HUDEP-2 (cell line): Measurements from ENCODE around the gene MORN4.

Experiments
- DNase-seq, 76 experiments: peaks; one replicate each; lab custom pipeline; 2025; ENCODE audit not compliant: unreplicated experiment in 76 of 76; lab: John Stamatoyannopoulos, UW

Gene MORN4

DNA sequence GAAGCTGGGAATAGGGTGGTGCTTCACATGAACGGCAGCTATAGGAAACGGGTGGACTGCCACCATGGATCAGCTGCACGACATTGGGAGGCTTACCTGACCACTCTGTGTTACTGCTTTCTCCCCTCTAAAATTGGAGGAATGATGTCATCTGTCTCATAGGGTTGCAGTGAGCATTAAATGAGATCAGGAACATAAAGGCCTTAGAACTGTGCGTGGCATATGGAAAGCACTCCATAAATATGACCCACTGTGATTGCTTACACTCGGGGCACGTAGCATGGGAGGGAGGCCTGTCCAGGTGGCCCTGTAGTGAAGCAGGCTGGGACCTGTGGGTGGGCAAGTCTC is 34.1 kb downstream of the MORN4 start:
- DNase-seq, result no peak

DNA sequence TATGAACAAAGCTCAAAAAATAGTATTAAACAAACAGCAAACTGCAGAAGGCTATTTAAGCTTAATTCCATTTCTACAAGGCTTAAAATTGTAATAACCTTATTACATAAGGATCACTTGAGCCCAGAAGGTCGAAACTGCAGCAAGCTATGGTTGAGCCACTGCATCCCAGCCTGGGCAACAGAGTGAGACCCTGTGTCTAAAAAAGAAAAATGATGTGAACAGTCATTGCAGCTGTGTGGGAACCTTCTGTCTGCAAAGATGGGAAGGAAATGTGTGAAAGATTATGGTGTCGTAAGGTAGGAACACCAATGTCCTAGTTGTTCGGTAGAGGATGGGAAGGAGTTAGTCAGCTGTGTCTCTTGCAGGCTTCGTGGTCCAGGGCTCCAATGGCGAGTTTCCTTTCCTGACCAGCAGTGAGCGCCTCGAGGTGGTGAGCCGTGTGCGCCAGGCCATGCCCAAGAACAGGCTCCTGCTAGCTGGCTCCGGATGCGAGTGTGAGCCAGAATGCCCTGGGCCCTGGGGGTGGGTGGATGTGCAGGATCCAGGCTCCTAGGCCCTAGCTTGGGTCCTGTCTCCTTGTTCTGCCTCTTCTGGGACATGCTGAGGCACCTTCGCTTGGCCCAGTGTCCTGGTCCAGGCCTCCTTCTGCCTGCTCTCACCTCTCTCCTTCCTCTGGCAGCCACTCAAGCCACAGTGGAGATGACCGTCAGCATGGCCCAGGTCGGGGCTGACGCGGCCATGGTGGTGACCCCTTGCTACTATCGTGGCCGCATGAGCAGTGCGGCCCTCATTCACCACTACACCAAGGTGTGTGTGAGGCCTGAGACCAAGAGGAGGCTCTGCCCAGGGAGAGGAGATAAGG is 34.7 kb downstream of the MORN4 start:
- DNase-seq, result no peak

DNA sequence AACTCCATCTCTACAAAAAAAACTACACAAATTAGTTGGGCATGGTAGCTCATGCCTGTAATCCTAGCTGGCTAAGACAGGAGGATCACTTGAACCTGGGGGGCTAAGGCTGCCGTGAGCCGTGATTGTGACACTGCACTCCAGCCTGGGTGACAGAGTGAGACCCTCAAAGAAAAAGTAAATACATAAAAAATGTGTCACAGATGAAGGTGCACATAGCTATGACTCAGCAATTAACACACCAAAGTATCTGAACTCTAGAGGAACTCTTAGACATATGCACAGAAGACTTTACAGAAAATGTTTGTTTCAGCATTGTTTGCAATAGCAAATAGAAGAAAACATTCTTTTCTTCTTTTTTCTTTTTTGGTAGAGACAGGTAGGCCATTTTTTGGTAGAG is 35.5 kb downstream of the MORN4 start:
- no peak for DNase-seq

DNA sequence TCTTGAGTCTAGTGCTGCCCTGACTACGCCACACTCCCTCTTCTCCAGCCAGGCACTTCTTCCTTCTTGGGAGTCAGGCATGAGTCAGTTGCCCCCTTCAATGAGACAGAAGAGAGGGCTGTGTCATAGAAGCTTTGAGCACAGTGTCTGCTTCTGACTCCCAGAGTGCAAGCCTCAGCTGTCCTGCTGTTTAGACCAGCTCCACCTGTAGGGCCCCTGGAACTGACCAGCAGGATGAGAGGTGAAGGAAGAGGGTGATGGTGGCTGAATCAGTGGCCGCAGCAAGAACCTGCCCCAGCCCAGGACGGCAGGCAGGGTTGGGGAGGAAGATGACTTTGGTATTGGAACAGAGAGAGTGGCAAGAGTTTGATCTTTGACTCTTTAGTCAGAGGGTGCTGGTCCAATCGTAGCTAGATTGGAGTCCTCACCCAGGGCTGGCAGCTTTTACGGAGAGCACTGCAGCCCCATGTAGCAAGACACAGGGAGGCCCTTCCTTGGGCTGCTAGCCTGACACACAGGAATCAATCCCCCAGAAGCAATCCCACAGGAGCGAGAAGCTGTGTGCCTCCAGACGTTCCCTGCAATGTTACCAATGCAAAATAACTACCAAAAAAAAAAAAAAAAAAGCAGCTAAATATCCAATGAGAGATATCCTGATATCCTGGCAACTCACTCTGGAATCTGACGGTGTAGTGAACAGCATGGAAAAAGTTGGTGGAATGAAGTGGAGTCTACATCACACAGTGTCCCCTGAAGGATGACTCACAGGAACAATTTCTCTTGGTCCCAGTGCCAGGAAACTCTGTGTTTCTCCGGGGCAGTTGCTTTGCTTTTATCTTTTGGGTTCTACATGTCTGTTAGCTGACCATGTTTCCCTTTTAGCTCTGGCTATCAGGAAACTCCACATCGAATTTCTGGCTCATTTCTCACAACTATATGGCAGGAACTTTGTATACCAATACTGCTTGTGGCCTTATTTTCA is 36.9 kb downstream of the MORN4 start:
- peak in 41 of 76 experiments; percentile 4 to 71 (median 27) for DNase-seq

DNA sequence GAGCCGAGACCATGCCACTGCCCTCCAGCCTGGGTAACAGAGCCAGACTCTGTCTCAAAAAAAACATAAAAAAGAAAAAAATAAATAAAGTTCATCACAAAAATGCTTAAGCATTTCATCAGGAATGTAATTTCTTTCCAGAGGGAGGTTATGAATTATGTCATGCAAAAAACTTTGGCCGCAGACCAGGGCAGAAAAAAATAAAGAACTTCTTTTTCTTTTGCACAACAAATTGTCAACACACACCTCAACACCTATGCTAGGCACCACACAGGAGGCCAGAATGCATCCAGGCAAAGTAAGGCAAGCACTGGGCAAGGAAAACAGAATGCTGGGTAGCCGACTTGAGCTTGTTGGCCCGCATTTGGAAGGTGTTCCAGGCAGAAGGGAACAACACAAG is 39.9 kb downstream of the MORN4 start:
- no peak for DNase-seq

DNA sequence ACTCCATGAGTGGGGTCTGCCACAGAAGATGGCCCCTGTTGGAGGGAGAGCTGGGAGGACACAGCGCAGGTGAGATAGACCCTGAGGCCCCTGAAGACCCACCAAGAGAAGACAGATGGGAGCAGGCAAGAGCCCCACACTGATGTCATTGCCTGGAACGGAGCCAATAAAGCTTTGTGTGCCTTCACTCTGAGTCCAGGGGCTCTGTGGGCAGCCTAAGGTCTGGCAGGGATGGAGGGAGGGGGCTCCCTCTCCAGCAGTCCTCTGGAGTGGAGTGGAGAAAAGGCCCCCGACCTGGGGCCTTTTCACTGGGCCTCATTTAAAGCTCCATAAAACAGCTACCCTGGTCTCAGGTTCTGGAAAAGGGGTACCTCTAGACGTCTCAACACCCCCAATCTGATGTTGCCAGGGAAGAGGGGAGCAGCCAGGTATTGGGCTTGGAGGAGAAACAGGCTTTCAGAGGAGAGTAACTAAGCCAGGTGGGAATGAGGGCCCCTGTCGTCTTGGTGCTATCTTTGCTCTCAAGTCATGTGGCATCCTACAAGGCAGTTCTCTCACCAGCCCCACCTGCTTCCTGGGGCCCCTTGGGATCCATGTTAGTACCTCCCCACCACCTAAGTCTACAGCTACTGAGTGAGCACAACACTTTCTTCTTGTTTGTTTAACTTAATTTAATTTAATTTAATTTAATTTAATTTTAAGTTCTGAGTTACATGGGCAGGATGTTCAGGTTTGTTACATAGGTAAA is 42.4 kb downstream of the MORN4 start:
- no peak for DNase-seq

DNA sequence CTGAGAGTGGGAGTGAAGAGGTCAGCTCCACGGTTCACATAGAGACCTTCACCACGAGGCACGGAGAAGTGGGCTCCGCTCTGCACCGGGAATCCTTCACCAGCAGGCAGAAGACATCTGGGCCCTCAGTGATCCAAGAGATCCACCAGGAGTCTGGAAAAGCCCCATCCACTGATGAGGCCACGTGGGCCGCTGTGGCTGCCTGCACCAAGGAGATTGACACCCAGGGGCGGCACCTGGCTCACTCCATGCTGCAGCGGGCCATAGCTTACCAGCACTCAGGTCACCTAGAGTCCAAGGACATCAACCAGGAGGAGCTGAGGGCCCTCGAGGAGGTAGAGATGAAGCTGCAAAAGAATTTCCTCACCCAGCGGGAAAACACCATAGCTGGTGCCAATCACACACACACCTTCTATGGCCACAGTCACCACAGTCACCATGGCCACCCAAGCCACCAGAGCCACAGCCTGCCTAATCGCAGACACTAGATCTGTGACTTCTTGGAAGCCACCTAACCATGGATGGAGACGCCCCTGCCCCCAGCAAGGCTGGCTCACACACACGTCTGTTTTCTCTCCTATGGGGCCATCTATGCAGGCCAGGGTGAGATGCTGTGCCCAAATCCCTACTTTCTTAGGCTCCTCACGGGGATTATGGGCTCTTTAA is 43.1 kb downstream of the MORN4 start:
- no peak for DNase-seq

DNA sequence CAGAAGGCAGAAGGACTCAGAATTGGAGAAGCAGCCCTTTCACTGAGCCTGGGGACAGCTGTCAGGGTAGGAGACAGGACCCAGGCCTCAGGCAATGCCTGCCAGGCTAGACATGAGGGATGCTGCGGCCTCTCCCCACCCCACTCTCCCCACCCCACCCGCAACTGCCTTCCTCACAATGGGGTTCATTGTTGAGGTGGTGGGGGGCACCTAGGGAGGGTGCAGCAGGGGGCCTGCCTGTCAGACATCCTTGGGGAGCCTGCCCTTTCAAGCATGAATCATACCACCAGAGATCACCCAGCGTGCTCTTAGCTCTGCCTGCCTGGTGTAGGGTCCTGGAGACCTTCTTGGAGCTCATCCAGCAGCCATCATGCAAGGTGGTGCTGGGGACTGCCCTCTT is 43.8 kb downstream of the MORN4 start, which contains the start of gene C10orf62:
C10orf62 (plus strand) TSS at position 243 of the 400 bp plus-strand sequence. CDS start 177 bp downstream, outside the sequence.
- DNase-seq, result no peak

DNA sequence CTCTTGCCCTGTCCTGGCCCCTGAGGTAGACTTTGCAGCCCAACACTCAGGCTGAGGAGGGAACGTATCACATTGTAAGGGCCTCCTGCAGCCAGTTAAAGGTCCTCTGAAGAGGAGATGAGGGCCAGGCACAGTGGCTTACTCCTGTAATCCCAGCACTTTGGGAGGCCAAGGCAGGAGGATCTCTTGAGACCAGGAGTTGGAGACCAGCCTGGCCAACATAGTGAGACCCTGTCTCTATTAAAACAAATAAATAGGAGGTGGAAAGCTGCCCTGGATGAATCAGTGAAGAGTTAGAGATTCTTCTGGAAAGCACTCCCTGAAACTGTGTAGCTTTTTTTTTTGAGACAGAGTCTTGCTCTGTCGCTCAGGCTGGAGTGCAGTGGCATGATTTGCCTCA is 46.1 kb downstream of the MORN4 start:
- DNase-seq, result no peak

DNA sequence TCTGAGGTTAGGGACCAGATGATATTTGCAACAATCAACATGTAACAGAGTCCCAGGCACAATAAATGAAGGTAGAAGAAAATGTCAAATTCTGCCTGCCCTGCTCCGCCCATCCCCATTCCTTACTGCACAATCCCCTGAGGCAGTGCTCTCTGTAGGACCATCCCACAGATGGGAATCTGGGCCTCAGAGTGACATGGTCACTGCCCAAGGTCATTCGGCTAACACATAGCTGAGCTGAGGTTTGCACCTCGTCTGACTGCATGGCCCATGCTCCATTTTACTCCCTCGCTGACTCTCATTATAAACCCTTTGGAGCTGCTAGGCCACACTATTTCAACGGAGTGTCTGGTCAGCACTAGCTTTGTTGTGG is 47.9 kb downstream of the MORN4 start:
- no peak for DNase-seq

DNA sequence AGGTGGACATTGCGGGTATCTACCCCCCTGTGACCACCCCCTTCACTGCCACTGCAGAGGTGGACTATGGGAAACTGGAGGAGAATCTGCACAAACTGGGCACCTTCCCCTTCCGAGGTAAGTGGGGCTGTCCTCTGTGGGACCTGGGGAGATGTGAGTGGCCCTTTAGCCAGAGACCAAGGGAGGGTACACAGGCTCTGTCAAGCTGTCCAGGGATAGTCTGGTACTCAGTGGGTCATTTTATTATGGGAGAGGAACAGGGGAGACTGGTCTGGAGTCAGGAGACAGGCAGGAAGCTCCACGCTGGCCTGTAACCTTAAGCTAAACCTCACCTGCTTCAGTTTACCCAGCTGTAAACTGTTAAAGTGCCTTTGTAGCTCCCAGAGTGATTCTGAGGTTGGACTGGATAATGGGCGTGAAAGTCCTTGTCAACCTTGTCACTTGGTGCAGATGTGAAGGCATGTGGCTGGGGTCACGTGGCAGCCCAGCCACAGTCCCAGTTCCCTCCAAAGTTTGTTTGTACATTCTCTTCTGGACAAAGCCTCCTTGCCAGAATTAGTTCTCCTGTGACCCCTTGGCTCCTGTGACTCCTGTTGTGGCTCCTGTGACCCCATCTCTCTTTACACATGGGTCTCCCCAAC is 48.4 kb downstream of the MORN4 start:
- no peak for DNase-seq

DNA sequence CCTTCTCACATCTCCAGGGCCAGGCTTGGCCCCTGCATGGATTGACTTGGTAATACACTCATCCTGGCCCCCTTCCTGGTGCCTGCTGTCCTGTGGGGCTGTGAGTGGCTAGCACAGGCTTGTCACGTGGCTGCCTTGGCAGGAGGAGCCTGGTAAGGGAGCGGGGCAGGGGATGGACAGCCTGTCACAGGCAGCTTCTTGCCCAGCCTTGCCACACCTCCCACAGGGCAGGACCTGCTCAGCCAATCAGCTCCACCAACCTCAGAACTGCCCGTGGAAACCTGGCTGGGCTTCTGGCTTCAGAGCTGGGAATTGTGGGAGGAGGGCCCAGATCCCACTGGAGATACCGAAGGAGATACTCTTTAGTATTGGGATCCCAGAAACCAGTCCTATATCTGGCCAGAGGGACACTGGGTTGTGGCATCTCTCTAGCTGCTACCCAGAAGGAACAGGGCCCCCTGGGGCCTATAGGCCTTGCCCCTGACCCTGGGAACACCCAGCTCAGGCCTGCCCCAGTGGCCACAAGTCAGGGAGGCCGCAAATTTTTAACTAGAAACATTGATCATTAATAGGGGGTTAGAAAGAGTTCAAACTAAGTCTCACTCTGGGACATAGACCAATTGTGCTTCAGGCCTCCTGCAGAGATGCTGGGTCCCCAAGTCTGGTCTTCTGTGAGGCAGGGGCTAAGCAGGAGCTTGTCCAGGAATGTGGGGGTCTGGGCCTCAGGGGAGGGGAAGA is 49.1 kb downstream of the MORN4 start, which contains the start of gene HOGA1:
HOGA1 (plus strand) TSS at position 330 of the 738 bp plus-strand sequence; CDS start at position 645, 315 bp downstream.
- peak in 70 of 76 experiments; percentile 4 to 83 (median 66) for DNase-seq

DNA sequence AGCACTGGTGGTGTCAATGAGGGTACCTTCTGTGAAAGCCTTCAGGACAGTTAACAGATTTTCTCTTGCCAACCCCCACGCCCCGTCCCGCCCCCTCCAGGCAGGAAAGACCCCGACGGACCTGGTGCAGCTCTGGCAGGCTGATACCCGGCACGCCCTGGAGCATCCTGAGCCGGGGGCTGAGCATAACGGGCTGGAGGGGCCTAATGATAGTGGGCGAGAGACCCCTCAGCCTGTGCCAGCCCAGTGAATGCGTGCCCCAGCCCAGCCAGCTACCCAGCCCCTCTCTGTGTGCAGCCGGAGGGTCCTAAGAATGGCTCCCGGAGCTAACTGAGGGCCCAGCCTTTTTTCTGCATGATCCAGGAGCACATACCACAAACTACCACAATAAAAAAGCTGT is 49.8 kb downstream of the MORN4 start:
- DNase-seq, result no peak

DNA sequence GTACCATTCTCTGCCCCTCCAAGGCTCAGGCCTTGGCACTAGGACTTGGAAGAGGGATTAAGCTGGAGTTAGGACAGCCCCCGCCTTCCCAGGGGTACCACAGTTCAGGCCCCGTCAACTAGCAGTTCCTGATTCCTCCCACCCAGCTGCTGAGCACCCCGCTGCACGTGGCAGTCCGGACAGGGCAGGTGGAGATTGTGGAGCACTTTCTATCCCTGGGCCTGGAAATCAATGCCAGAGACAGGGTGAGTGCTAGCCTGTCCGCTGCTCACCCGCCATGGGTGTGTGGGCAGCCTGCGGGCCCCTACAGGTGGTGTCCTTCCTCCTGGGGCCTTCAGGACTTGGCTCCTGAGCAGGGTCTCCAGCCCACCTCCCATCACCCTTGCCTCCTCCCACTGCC is 51.1 kb downstream of the MORN4 start:
- DNase-seq, result no peak

DNA sequence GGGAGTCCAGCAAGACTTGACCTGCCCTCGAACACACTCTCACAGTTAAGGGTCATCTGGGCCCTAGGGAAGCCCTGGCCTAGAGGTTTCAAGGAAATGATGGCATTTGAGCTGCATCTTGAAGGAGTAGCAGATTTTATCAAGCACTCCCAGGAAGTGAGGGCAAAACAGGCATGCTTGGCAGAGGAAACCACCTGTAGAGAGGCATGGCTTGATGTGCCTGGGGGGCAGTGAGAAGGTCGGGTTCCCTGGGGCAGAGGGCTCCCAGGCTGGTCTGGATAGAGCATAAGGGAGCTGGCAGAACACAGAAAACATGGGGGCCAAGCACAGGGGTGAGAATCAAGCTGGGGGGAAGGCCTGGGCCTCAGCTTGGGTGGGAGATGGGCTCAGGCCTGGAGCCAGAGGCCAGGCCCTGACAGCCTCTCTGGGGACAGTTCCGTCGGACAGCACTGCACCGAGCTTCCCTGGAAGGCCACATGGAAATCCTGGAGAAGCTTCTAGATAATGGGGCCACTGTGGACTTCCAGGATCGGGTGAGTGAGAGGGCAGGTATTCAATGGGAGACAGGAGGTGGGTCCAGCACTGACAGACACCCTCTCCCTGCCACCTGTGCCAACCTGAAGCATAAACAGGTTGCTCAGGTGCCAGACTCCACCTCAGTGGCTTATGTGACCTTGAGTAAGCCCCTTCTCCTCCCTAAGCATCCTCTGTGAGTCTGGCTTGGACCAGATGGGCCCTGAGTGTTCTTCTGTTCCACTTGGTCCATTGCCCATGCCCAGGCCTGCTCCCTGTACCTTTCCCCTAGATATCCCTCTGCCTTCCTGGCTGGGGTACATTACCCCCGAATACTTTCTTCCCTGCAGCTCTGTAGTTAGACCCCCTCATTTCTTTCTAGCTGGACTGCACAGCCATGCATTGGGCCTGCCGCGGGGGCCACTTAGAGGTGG is 52.6 kb downstream of the MORN4 start:
- no peak for DNase-seq

DNA sequence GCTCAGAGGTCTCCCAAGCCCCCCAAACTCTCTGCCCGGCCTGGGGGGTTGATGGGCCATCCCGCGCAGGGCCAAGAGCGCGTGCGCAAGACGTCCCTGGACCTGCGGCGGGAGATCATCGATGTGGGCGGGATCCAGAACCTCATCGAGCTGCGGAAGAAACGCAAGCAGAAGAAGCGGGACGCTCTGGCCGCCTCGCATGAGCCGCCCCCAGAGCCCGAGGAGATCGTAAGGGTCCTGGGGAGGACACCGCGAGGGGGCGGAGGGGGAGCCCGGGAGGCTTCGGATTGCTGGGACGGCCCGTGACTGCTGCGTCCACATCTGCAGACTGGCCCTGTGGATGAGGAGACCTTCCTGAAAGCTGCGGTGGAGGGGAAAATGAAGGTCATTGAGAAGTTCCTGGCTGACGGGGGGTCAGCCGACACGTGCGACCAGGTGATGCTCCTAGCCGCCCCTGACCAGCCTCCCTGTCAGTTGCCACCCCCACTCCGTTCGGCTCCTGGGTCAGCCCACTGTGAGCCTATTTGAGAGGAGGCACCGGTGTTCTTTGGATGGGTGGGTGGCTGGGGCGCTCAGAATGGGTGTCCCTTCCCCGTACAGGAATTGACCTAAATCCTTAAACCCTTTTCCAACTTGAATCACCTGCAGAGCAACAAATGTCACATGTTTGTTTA is 55.0 kb downstream of the MORN4 start:
- no peak for DNase-seq

DNA sequence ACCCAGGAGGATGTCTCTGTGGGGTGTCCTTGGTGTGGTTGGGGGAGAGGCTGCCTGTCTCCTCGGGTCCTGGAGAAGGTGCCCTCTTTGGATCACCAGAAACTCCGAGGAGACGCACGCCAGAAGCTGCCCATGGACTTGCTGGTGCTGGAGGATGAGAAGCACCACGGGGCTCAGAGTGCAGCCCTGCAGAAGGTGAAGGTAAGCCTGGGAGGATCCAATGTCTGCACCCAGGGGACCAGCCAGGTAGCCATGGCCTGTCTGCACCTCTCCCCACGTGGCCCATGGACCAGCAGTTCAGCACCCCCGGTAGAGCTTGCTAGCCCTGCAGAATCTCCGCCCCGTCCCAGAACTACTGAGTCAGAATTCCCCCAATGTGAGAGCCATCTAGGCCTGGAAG is 55.6 kb downstream of the MORN4 start:
- no peak for DNase-seq
